HepG2 (cell line): ENCODE results near the gene FRMD1. TPM values are rescaled to one million over a fixed set of nuclear protein-coding genes. Genes with fewer than 3 reads are reported as not detected.

Source experiments
- DNMT1 ChIP-seq: sonication (generic); formaldehyde crosslinking; IDR thresholded peaks from 2 replicates; pipeline ENCODE4 v1.5.1; 2020; ENCODE audit warnings: mild to moderate bottlenecking, missing genetic modification reagents
- KLF16 ChIP-seq, 2 experiments: sonication (generic) in 1 of 2; formaldehyde crosslinking in 1 of 2; IDR thresholded peaks; 2 replicates each; pipeline versions ENCODE4 v1.6.1 to v1.8.0; 2016 to 2023; ENCODE audit warnings: missing genetic modification reagents in 2 of 2, missing compliant biosample characterization in 1 of 2
- ZNF318 ChIP-seq: sonication (generic); formaldehyde crosslinking; IDR thresholded peaks from 2 replicates; pipeline ENCODE4 v1.4.0; 2020; ENCODE audit warnings: mild to moderate bottlenecking, missing genetic modification reagents
- ZNF687 ChIP-seq: sonication (generic); formaldehyde crosslinking; IDR thresholded peaks from 2 replicates; pipeline ENCODE4 v1.5.1; 2020; ENCODE audit warnings: mild to moderate bottlenecking, missing genetic modification reagents, moderate library complexity
- ZNF747 ChIP-seq: sonication (generic); formaldehyde crosslinking; IDR thresholded peaks from 2 replicates; pipeline ENCODE4 v1.8.1; 2023; ENCODE audit warnings: missing genetic modification reagents, mild to moderate bottlenecking, borderline replicate concordance
- polyA plus RNA-seq, 8 experiments: library from polyadenylated mRNA; depleted of rRNA in 3 of 8; stranded (reverse) in 7 of 8; unstranded in 1 of 8; fragments of >200 nt; fragmentation: Illumina TruSeq in 4 of 8; extraction: Trizol in 4 of 8; gene quantifications; 2 replicates each; pipeline versions ENCODE4 v1.2.1 to v1.2.3, GENCODE V29; 2011 to 2016; ENCODE audit warnings: low read depth in 4 of 8, missing spikeins in 1 of 8, mixed read lengths in 1 of 8; ENCODE audit not compliant: insufficient read depth in 1 of 8
- total RNA-seq, 5 experiments: library from RNA; depleted of rRNA; stranded (reverse); fragments of >200 nt; fragmentation: Illumina TruSeq; extraction: Trizol; gene quantifications; 2 replicates each; pipeline ENCODE4 v1.2.3, GENCODE V29; 2016; ENCODE audit warnings: low read depth in 1 of 5
- TF ChIP-seq, protein P1 (sequence below): sonication (generic); formaldehyde crosslinking; IDR thresholded peaks from 2 replicates; pipeline ENCODE4 v1.5.1; 2020; ENCODE audit warnings: mild to moderate bottlenecking, moderate library complexity, missing genetic modification reagents

Gene FRMD1
- total and polyA plus RNA-seq, 2 of the 13 experiments (the other 11 are each of a cell fraction or from before 2014, with no cell fraction given): 0.01 TPM; not detected in 1

DNA sequence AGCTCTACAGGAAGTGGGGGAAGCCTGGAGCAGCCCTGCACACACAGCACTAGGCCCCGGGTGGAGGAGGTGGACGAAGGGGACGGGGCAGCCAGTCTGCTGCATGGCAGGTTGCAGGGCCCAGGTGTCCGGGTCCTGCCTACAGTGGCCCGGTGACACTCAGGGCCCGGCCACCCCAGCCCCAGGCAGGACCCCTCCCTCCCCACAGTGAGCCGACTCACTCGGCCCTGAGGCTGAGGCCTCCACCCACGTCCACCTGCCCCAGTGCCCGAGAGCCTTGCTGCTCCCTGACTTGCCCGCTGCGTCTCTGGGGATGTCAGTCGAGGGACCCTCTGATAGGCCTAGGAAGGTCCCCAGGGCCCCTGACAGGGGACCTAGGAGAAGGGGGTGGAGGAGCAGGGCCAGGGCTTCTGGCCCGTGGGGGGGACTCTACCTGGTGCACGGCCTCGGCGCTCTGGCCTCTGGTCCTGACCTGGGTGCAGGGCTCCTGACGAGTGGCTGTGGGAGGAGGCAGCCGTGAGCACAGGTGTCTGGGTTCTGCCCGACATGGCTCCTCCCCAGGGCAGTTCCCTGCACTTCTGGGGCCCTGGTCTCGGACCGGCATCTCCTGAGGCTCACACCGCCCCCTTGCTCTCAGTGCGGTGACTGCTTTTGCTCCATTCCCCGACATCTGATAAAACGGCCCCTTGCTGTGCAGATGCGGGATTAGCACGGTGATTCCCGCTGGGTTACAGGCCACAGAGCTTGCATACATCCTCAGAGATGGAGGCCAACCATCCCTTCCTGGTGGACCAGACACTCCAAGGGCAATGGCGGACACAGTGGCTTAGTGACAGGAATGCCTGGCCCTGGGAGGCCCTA lies 20.1 kb downstream of the FRMD1 start (continued):
- TF ChIP-seq ZNF318 (CRISPR knock-in tag) (no peak), KLF16 (CRISPR knock-in tag; IDR thresholded peaks at IDR 0.05) (no peak), ZNF687 (CRISPR knock-in tag) (peak; percentile 34; the same call in 1 of the 2 replicates), DNMT1 (no peak), ZNF747 (CRISPR knock-in tag) (no peak)
- TF ChIP-seq, protein P1, sequence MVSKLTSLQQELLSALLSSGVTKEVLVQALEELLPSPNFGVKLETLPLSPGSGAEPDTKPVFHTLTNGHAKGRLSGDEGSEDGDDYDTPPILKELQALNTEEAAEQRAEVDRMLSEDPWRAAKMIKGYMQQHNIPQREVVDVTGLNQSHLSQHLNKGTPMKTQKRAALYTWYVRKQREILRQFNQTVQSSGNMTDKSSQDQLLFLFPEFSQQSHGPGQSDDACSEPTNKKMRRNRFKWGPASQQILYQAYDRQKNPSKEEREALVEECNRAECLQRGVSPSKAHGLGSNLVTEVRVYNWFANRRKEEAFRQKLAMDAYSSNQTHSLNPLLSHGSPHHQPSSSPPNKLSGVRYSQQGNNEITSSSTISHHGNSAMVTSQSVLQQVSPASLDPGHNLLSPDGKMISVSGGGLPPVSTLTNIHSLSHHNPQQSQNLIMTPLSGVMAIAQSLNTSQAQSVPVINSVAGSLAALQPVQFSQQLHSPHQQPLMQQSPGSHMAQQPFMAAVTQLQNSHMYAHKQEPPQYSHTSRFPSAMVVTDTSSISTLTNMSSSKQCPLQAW (CRISPR knock-in tag): no peak
